Mesenchymal stem cell (in vitro differentiated cells and primary cell): ENCODE measurements around the gene URI1.
"Not testable (repeated sequence)": the region's sequence is repeated elsewhere in the genome, so short reads cannot be mapped to it uniquely, and the experiment has no call there.

Source experiments
- DNase-seq: peaks from one replicate; pipeline ENCODE4 v3.0.0-alpha.2; 2013
- H2AFZ ChIP-seq: one replicate; pipeline ENCODE4 v1.6.1; 2013; ENCODE audit warnings: low read depth, mild to moderate bottlenecking, control low read depth, inconsistent platforms, low read length, moderate library complexity
- H2AK5ac ChIP-seq: 2 replicates; pipeline ENCODE4 v1.6.1; 2013; ENCODE audit warnings: low read length, moderate library complexity, mild to moderate bottlenecking, inconsistent platforms; ENCODE audit not compliant: severe bottlenecking
- H2BK120ac ChIP-seq: one replicate; pipeline ENCODE4 v1.6.1; 2013; ENCODE audit warnings: low read depth, mild to moderate bottlenecking, inconsistent platforms, low read length, moderate library complexity
- H2BK12ac ChIP-seq, 2 experiments: one replicate each; pipeline ENCODE4 v1.6.1; 2013; ENCODE audit warnings: inconsistent platforms in 2 of 2, low read length in 2 of 2, mild to moderate bottlenecking in 2 of 2, moderate library complexity in 2 of 2, control low read depth in 1 of 2
- H2BK15ac ChIP-seq: one replicate; pipeline ENCODE4 v1.6.1; 2013; ENCODE audit warnings: mild to moderate bottlenecking, low read depth, inconsistent platforms; ENCODE audit not compliant: poor library complexity, severe bottlenecking
- H2BK5ac ChIP-seq: 2 replicates; pipeline ENCODE4 v1.6.1; 2013; ENCODE audit warnings: low read depth, mild to moderate bottlenecking, low read length, control low read depth, inconsistent platforms; ENCODE audit not compliant: poor library complexity, severe bottlenecking
- H3K14ac ChIP-seq, 2 experiments: one replicate each; pipeline ENCODE4 v1.6.1; 2013; ENCODE audit warnings: inconsistent platforms in 2 of 2, low read length in 2 of 2, control low read depth in 1 of 2, mild to moderate bottlenecking in 1 of 2, moderate library complexity in 1 of 2
- H3K18ac ChIP-seq, 2 experiments: one replicate each; pipeline ENCODE4 v1.6.1; 2013; ENCODE audit warnings: inconsistent platforms in 2 of 2, low read length in 2 of 2, control low read depth in 1 of 2, low read depth in 1 of 2, mild to moderate bottlenecking in 1 of 2
- H3K23ac ChIP-seq, 2 experiments: one replicate each; pipeline ENCODE4 v1.6.1; 2013; ENCODE audit warnings: inconsistent platforms in 2 of 2, low read length in 2 of 2, mild to moderate bottlenecking in 2 of 2, moderate library complexity in 2 of 2, control low read depth in 1 of 2
- H3K27ac ChIP-seq: 2 replicates; pipeline ENCODE4 v1.5.1; 2013; ENCODE audit warnings: mild to moderate bottlenecking, moderate library complexity, low read length, control low read depth, inconsistent platforms; ENCODE audit not compliant: poor library complexity, severe bottlenecking
- H3K27me3 ChIP-seq, 2 experiments: 2 replicates each; pipeline versions ENCODE4 v1.6.1 to v1.7.0; 2013; ENCODE audit warnings: low read length in 2 of 2, mild to moderate bottlenecking in 2 of 2, moderate library complexity in 2 of 2, control low read depth in 1 of 2, inconsistent platforms in 1 of 2; ENCODE audit not compliant: control insufficient read depth in 1 of 2, insufficient read depth in 1 of 2
- H3K36me3 ChIP-seq, 2 experiments: 2 replicates each; pipeline versions ENCODE4 v1.6.1 to v1.7.0; 2013; ENCODE audit warnings: low read length in 2 of 2, control low read depth in 1 of 2, inconsistent platforms in 1 of 2, low read depth in 1 of 2, mild to moderate bottlenecking in 1 of 2; ENCODE audit not compliant: insufficient read depth in 2 of 2, control insufficient read depth in 1 of 2
- H3K4ac ChIP-seq, 2 experiments: one replicate each; pipeline ENCODE4 v1.6.1; 2013; ENCODE audit warnings: inconsistent platforms in 2 of 2, low read length in 2 of 2, mild to moderate bottlenecking in 2 of 2, moderate library complexity in 2 of 2, control low read depth in 1 of 2, low read depth in 1 of 2
- H3K4me1 ChIP-seq: 2 replicates; pipeline ENCODE4 v1.6.1; 2013; ENCODE audit warnings: low read depth, low read length, control low read depth; ENCODE audit not compliant: control insufficient read depth, insufficient read depth
- H3K4me2 ChIP-seq: 2 replicates; pipeline ENCODE4 v1.6.1; 2013; ENCODE audit warnings: low read length, mild to moderate bottlenecking, inconsistent platforms; ENCODE audit not compliant: poor library complexity, severe bottlenecking
- H3K4me3 ChIP-seq, 2 experiments: 2 replicates each; pipeline versions ENCODE4 v1.5.1 to v1.7.0; 2013; ENCODE audit warnings: low read length in 2 of 2, mild to moderate bottlenecking in 2 of 2, control low read depth in 1 of 2, low read depth in 1 of 2; ENCODE audit not compliant: insufficient read depth in 1 of 2
- H3K79me1 ChIP-seq: replicated peaks from 2 replicates; pipeline ENCODE4 v1.6.1; 2013; ENCODE audit warnings: mild to moderate bottlenecking, control low read depth, low read length, inconsistent platforms; ENCODE audit not compliant: poor library complexity, severe bottlenecking
- H3K9ac ChIP-seq: 2 replicates; pipeline ENCODE4 v1.7.0; 2013; ENCODE audit warnings: mild to moderate bottlenecking, low read length, moderate library complexity
- H3K9me3 ChIP-seq: 2 replicates; pipeline ENCODE4 v1.7.0; 2013; ENCODE audit warnings: mild to moderate bottlenecking, low read length; ENCODE audit not compliant: control insufficient read depth
- H4K8ac ChIP-seq: one replicate; pipeline ENCODE4 v1.6.1; 2013; ENCODE audit warnings: inconsistent platforms, mild to moderate bottlenecking, low read length, moderate library complexity
- H4K91ac ChIP-seq: one replicate; pipeline ENCODE4 v1.6.1; 2013; ENCODE audit warnings: mild to moderate bottlenecking, low read length, inconsistent platforms
- WGBS: methylation state at CpG from one replicate; pipeline ENCODE4 v1.1.7; 2013; ENCODE audit warnings: mixed read lengths; 5-methylcytosine and 5-hydroxymethylcytosine counted together

The URI1 gene

GRCh38 chr19:29904017-29904416 lies 38.0 kb upstream of the URI1 start:
- Histone ChIP-seq H3K4me1 (peaks cover 1% of the 10 kb centered on the region), H2BK120ac (no peak overlapping the region), H3K27ac (no peak overlapping the region), H3K4me3 (no peak overlapping the region), H3K18ac (no peak overlapping the region), H2BK12ac (no peak overlapping the region), H3K9me3 (peaks cover 2% of the 10 kb centered on the region), H2AFZ (no peak overlapping the region), H3K4ac (no peak overlapping the region), H3K4me2 (no peak overlapping the region), H3K36me3 (no peaks in the 10 kb centered on the region), H3K27me3 (no peaks in the 10 kb centered on the region), H3K23ac (no peak overlapping the region), H4K91ac (no peak overlapping the region), H4K8ac (no peak overlapping the region), H2AK5ac (no peak overlapping the region), H3K14ac (no peak overlapping the region), H3K79me1 (no peaks in the 10 kb centered on the region), H2BK5ac (no peak overlapping the region), H2BK15ac (no peak overlapping the region), H3K9ac (no peak overlapping the region)
- WGBS: 50% methylated on average over 1 of the region's 2 CpGs
- DNase-seq: no peak

- DNase-seq: no peak
- peak overlapping the region in 1 of 2 experiments; percentile 13 for H3K4me3 ChIP-seq
- no peak overlapping the region for H2BK15ac ChIP-seq
- H3K4me1 ChIP-seq: peaks cover 1% of the 10 kb centered on the region
- no peak overlapping the region for H2BK12ac ChIP-seq
- H2AK5ac ChIP-seq: no peak overlapping the region
- H3K4me2 ChIP-seq: no peak overlapping the region
- H3K36me3 ChIP-seq: no peaks in the 10 kb centered on the region
- no peak overlapping the region for H4K91ac ChIP-seq
- WGBS: 78% methylated on average over 18 of the region's 18 CpGs
- H3K23ac ChIP-seq: no peak overlapping the region
- no peaks in the 10 kb centered on the region for H3K9me3 ChIP-seq
- no peak overlapping the region for H3K9ac ChIP-seq
- H3K14ac ChIP-seq: no peak overlapping the region
- H3K27ac ChIP-seq: no peak overlapping the region
- no peak overlapping the region for H3K4ac ChIP-seq
- H4K8ac ChIP-seq: no peak overlapping the region
- no peaks in the 10 kb centered on the region for H3K79me1 ChIP-seq
- no peaks in the 10 kb centered on the region for H3K27me3 ChIP-seq
- no peak overlapping the region for H2BK120ac ChIP-seq
- H2AFZ ChIP-seq: no peak overlapping the region
- no peak overlapping the region for H2BK5ac ChIP-seq
- H3K18ac ChIP-seq: no peak overlapping the region
Measured at GRCh38 chr19:29908963-29909944, 32.8 kb upstream of the URI1 start.

GRCh38 chr19:29914933-29915332 lies 27.1 kb upstream of the URI1 start:
- H3K4me3 ChIP-seq: no peak overlapping the region
- H3K9ac ChIP-seq: no peak overlapping the region
- no peak overlapping the region for H2AK5ac ChIP-seq
- no peak overlapping the region for H3K27ac ChIP-seq
- no peak overlapping the region for H2AFZ ChIP-seq
- no peak overlapping the region for H3K4ac ChIP-seq
- H3K4me2 ChIP-seq: no peak overlapping the region
- no peak overlapping the region for H3K14ac ChIP-seq
- no peak overlapping the region for H3K18ac ChIP-seq
- H2BK5ac ChIP-seq: no peak overlapping the region
- no peak overlapping the region for H2BK12ac ChIP-seq
- no peak overlapping the region for H2BK120ac ChIP-seq
- H3K79me1 ChIP-seq: no peaks in the 10 kb centered on the region
- 49% methylated on average over 2 of the region's 3 CpGs for WGBS
- no peaks in the 10 kb centered on the region for H3K36me3 ChIP-seq
- no peak overlapping the region for H3K23ac ChIP-seq
- H3K27me3 ChIP-seq: no peaks in the 10 kb centered on the region
- no peak overlapping the region for H4K8ac ChIP-seq
- H3K4me1 ChIP-seq: no peaks in the 10 kb centered on the region
- no peak overlapping the region for H4K91ac ChIP-seq
- no peak overlapping the region for H2BK15ac ChIP-seq
- DNase-seq: no peak
- H3K9me3 ChIP-seq: no peaks in the 10 kb centered on the region

GRCh38 chr19:29915832-29916231 lies 26.2 kb upstream of the URI1 start:
- H3K4me1 ChIP-seq, H3K14ac ChIP-seq, H2BK5ac ChIP-seq, H3K4ac ChIP-seq, H2BK15ac ChIP-seq, DNase-seq, H3K79me1 ChIP-seq, H3K36me3 ChIP-seq, H3K23ac ChIP-seq, H2BK12ac ChIP-seq, H3K9ac ChIP-seq, H4K91ac ChIP-seq, H3K27me3 ChIP-seq, H3K18ac ChIP-seq, H3K4me3 ChIP-seq, H3K9me3 ChIP-seq, H3K27ac ChIP-seq, H2BK120ac ChIP-seq, H2AFZ ChIP-seq, H4K8ac ChIP-seq, H2AK5ac ChIP-seq, H3K4me2 ChIP-seq: not testable (repeated sequence)
- 27% methylated on average over 1 of the region's 2 CpGs for WGBS
